ENCODE results near the gene LIMS2.

LIMS2 gene

GRCh38 chr2:127631541-127631996, 43.8 kb downstream of the LIMS2 start:
- ChIA-PET CTCF (interaction anchor here (0.6 to 1.2 kb wide), 2 partner anchors 40 to 228 kb away, joined by 3 read pairs; no protein-coding TSS in a partner anchor), POLR2A (no interaction called here)
- no peak overlapping the region for H3K27ac ChIP-seq (ENCODE audit: extremely low read depth, low read depth, low read length)
- no peak overlapping the region for H3K4me3 ChIP-seq (ENCODE audit: low read depth, low read length)
- no peaks in the 10 kb centered on the region for H3K36me3 ChIP-seq (ENCODE audit: control insufficient read depth in 2 of 2, insufficient read depth in 1 of 2, low read length in 2 of 2)
- no peaks in the 10 kb centered on the region for H3K9me3 ChIP-seq (ENCODE audit: control insufficient read depth, insufficient read depth, low read depth, low read length)
- H3K4me1 ChIP-seq (ENCODE audit: control insufficient read depth, insufficient read depth, low read length) = no peaks in the 10 kb centered on the region
- TF ChIP-seq ZNF391 (tag by site-specific recombination; IDR thresholded peaks at IDR 0.05; ENCODE audit: borderline replicate concordance, low read depth) (no peak), ZBTB20 (tag by site-specific recombination; IDR thresholded peaks at IDR 0.05) (no peak)

- Histone ChIP-seq H3K4me3 (ENCODE audit: low read depth, low read length) (no peak overlapping the region), H3K9me3 (ENCODE audit: control insufficient read depth, insufficient read depth, low read depth, low read length) (no peaks in the 10 kb centered on the region), H3K4me1 (ENCODE audit: control insufficient read depth, insufficient read depth, low read length) (no peaks in the 10 kb centered on the region), H3K36me3 (ENCODE audit: control insufficient read depth in 2 of 2, insufficient read depth in 1 of 2, low read length in 2 of 2) (no peaks in the 10 kb centered on the region), H3K27ac (ENCODE audit: extremely low read depth, low read depth, low read length) (no peak overlapping the region)
- POLR2A ChIA-PET = interaction anchor here (0.6 kb wide), 1 partner anchor 151 kb away, joined by 4 read pairs; no protein-coding TSS in a partner anchor
- no peak for TF ChIP-seq SCRT1 (tag by site-specific recombination; IDR thresholded peaks at IDR 0.05; ENCODE audit: borderline replicate concordance)
- TF ChIP-seq ZNF324 (tag by site-specific recombination; IDR thresholded peaks at IDR 0.05) = no peak
- no peak for TF ChIP-seq ZNF223 (tag by site-specific recombination; IDR thresholded peaks at IDR 0.05)
- no peak for TF ChIP-seq KLF7 (tag by site-specific recombination; IDR thresholded peaks at IDR 0.05; ENCODE audit: borderline replicate concordance)
- no peak for TF ChIP-seq ZNF521 (tag by site-specific recombination; IDR thresholded peaks at IDR 0.05)
- TF ChIP-seq ZNF221 (tag by site-specific recombination; IDR thresholded peaks at IDR 0.05; ENCODE audit: borderline replicate concordance) = no peak
- no peak for TF ChIP-seq PRDM2 (tag by site-specific recombination; IDR thresholded peaks at IDR 0.05; ENCODE audit: borderline replicate concordance)
- no peak for TF ChIP-seq OVOL3 (tag by site-specific recombination; IDR thresholded peaks at IDR 0.05)
- no peak for TF ChIP-seq ZXDB (tag by site-specific recombination; IDR thresholded peaks at IDR 0.05)
- no peak for TF ChIP-seq ZBTB21 (tag by site-specific recombination; IDR thresholded peaks at IDR 0.05)
- no peak for TF ChIP-seq ZNF514 (tag by site-specific recombination; IDR thresholded peaks at IDR 0.05)
- TF ChIP-seq YY1 (tag by site-specific recombination; IDR thresholded peaks at IDR 0.05) = no peak
- no peak for TF ChIP-seq ZNF354C (tag by site-specific recombination; IDR thresholded peaks at IDR 0.05; ENCODE audit: borderline replicate concordance, low read depth)
- TF ChIP-seq ZNF184 (tag by site-specific recombination; IDR thresholded peaks at IDR 0.05) = no peak
- no peak for TF ChIP-seq ZNF658 (tag by site-specific recombination; IDR thresholded peaks at IDR 0.05)
- TF ChIP-seq ZNF561 (tag by site-specific recombination; IDR thresholded peaks at IDR 0.05; ENCODE audit: borderline replicate concordance) = no peak
- TF ChIP-seq ZNF76 (tag by site-specific recombination; IDR thresholded peaks at IDR 0.05; ENCODE audit: borderline replicate concordance, low read depth) = no peak
- TF ChIP-seq ZNF692 (tag by site-specific recombination; IDR thresholded peaks at IDR 0.05) = no peak
- TF ChIP-seq GLIS2 (tag by site-specific recombination; IDR thresholded peaks at IDR 0.05) = no peak
- CTCF ChIA-PET = no interaction called here
These were observed 44.3 kb downstream of the LIMS2 start for GRCh38 chr2:127630864-127631540.

Measured in HEK293 (cell line).